SK-N-SH (cell line): ENCODE measurements around the gene SETBP1. TPM values are rescaled to one million over a fixed set of nuclear protein-coding genes. Genes with fewer than 3 reads are reported as not detected.
"Not testable (repeated sequence)": the region's sequence is repeated elsewhere in the genome, so short reads cannot be mapped to it uniquely, and the experiment has no call there.

Source experiments
- CTCF ChIA-PET: fragments of 300-600, 350-600 bp; formaldehyde crosslinking; extraction: SDS; loops from one replicate; lab custom pipeline; 2021; lab: Yijun Ruan, JAX
- POLR2A ChIA-PET: fragments of 350-600 bp; sonication (Branson Sonifier 250); formaldehyde crosslinking; extraction: SDS; loops from one replicate; lab custom pipeline; 2020; ENCODE audit warnings: antibody characterized with exemption, inconsistent platforms; lab: Yijun Ruan, JAX
- DNase-seq: peaks from one replicate; pipeline ENCODE4 v3.0.0; 2012
- H2AFZ ChIP-seq: fragments of 200-600 bp; sonication (generic); 2 replicates; pipeline ENCODE4 v1.8.1; 2016; ENCODE audit warnings: antibody characterized with exemption, mild to moderate bottlenecking, low read depth
- H3F3A ChIP-seq: fragments of 200-600 bp; sonication (generic); replicated peaks from 2 replicates; pipeline ENCODE3; 2016; ENCODE audit warnings: antibody characterized with exemption, mild to moderate bottlenecking; ENCODE audit not compliant: insufficient read depth
- H3K27ac ChIP-seq, 2 experiments: fragments of 200-500 bp in 1 of 2; fragments of 200-600 bp in 1 of 2; sonication (Bioruptor generic) in 1 of 2; sonication (generic), shearing (Covaris generic) in 1 of 2; 2 replicates each; pipeline versions ENCODE4 v1.5.1 to v1.6.1; 2014 to 2016; ENCODE audit warnings: low read depth in 2 of 2, inconsistent platforms in 1 of 2, low read length in 1 of 2, mild to moderate bottlenecking in 1 of 2, mixed read lengths in 1 of 2
- H3K27me3 ChIP-seq: fragments of 200-600 bp; sonication (generic), shearing (Covaris generic); 2 replicates; pipeline ENCODE4 v1.6.1; 2016; ENCODE audit warnings: mixed run types; ENCODE audit not compliant: insufficient read depth
- H3K36me3 ChIP-seq, 2 experiments: fragments of 200-500 bp in 1 of 2; fragments of 200-600 bp in 1 of 2; sonication (Bioruptor generic) in 1 of 2; sonication (generic) in 1 of 2; replicated peaks in 1 of 2; 2 replicates each; pipeline versions ENCODE3 to v1.5.1; 2014 to 2016; ENCODE audit warnings: low read length in 1 of 2, mild to moderate bottlenecking in 1 of 2; ENCODE audit not compliant: insufficient read depth in 2 of 2, control insufficient read depth in 1 of 2
- H3K4me1 ChIP-seq, 2 experiments: fragments of 200-500 bp in 1 of 2; fragments of 200-600 bp in 1 of 2; sonication (Bioruptor generic) in 1 of 2; sonication (generic), shearing (Covaris generic) in 1 of 2; 2 replicates each; pipeline versions ENCODE4 v1.5.1 to v1.6.1; 2014 to 2016; ENCODE audit warnings: low read depth in 1 of 2, low read length in 1 of 2, mixed run types in 1 of 2; ENCODE audit not compliant: insufficient read depth in 2 of 2, control insufficient read depth in 1 of 2
- H3K4me2 ChIP-seq: fragments of 200-600 bp; sonication (generic), shearing (Covaris generic); 2 replicates; pipeline ENCODE4 v1.6.1; 2017; ENCODE audit warnings: mixed run types
- H3K4me3 ChIP-seq, 2 experiments: fragments of 200-500 bp in 1 of 2; fragments of 200-600 bp in 1 of 2; sonication (Bioruptor generic) in 1 of 2; sonication (generic), shearing (Covaris generic) in 1 of 2; 2 replicates each; pipeline versions ENCODE4 v1.5.1 to v1.8.1; 2014 to 2016; ENCODE audit warnings: low read depth in 2 of 2, inconsistent platforms in 1 of 2, low read length in 1 of 2, mild to moderate bottlenecking in 1 of 2, mixed read lengths in 1 of 2, moderate library complexity in 1 of 2
- H3K79me2 ChIP-seq: fragments of 200-600 bp; sonication (generic); 2 replicates; pipeline ENCODE4 v1.8.1; 2017; ENCODE audit warnings: mild to moderate bottlenecking; ENCODE audit not compliant: insufficient read depth
- H3K9ac ChIP-seq: fragments of 200-600 bp; sonication (generic); 2 replicates; pipeline ENCODE4 v1.6.1; 2017; ENCODE audit warnings: mixed run types
- H3K9me2 ChIP-seq: fragments of 200-600 bp; sonication (generic); 2 replicates; pipeline ENCODE4 v1.6.1; 2017; ENCODE audit warnings: mixed run types
- H3K9me3 ChIP-seq: fragments of 200-600 bp; sonication (generic); 2 replicates; pipeline ENCODE4 v1.6.1; 2017; ENCODE audit warnings: mixed run types, mild to moderate bottlenecking, moderate library complexity
- H4K20me1 ChIP-seq: fragments of 200-600 bp; sonication (generic); 2 replicates; pipeline ENCODE4 v1.6.1; 2017; ENCODE audit warnings: mild to moderate bottlenecking, mixed run types; ENCODE audit not compliant: insufficient read depth
- CHD2 ChIP-seq: fragments of 150-350 bp; IDR thresholded peaks from 2 replicates; pipeline ENCODE4 v1.6.1; 2018; ENCODE audit warnings: low read length; ENCODE audit not compliant: partially characterized antibody
- CTCF ChIP-seq: fragments of 200-600 bp; sonication (generic); IDR thresholded peaks from 2 replicates; pipeline ENCODE4 v1.6.1; 2017; ENCODE audit warnings: antibody characterized with exemption, mild to moderate bottlenecking, moderate library complexity
- EP300 ChIP-seq, 2 experiments: IDR thresholded peaks; 2 replicates each; pipeline versions ENCODE4 v1.4.0 to v1.6.1; 2012; ENCODE audit warnings: borderline replicate concordance in 1 of 2, low read depth in 1 of 2, low read length in 1 of 2
- EZH2phosphoT487 ChIP-seq: fragments of 200-600 bp; sonication (generic); IDR thresholded peaks from 2 replicates; pipeline ENCODE4 v1.6.1; 2017; ENCODE audit warnings: low read depth, mixed run types, mild to moderate bottlenecking, antibody characterized with exemption, moderate library complexity, borderline replicate concordance
- FOSL2 ChIP-seq: IDR thresholded peaks from 2 replicates; pipeline ENCODE4 v1.4.0; 2012; ENCODE audit warnings: low read depth, mild to moderate bottlenecking, moderate library complexity, borderline replicate concordance
- FOXJ3 ChIP-seq: sonication (generic); formaldehyde crosslinking; IDR thresholded peaks from 2 replicates; pipeline ENCODE4 v1.5.1; 2020; ENCODE audit warnings: mild to moderate bottlenecking, missing genetic modification reagents
- MAX ChIP-seq: IDR thresholded peaks from 2 replicates; pipeline ENCODE4 v1.4.0; 2012; ENCODE audit warnings: low read depth
- MXI1 ChIP-seq: IDR thresholded peaks from 2 replicates; pipeline ENCODE4 v1.6.1; 2012; ENCODE audit warnings: mild to moderate bottlenecking, low read depth, low read length, improper control_type of control experiment
- SIN3A ChIP-seq: IDR thresholded peaks from 2 replicates; pipeline ENCODE4 v1.6.1; 2012; ENCODE audit warnings: low read depth, mild to moderate bottlenecking, low read length, moderate library complexity, borderline replicate concordance
- TCF12 ChIP-seq: IDR thresholded peaks from 2 replicates; pipeline ENCODE4 v1.4.0; 2012
- YY1 ChIP-seq: IDR thresholded peaks from 2 replicates; pipeline ENCODE4 v1.4.0; 2012; ENCODE audit warnings: low read depth, mild to moderate bottlenecking
- WGBS: methylation state at CpG from one replicate; pipeline ENCODE4 v1.1.6; 2017; ENCODE audit warnings: low lambda C conversion rate; 5-methylcytosine and 5-hydroxymethylcytosine counted together
- polyA plus RNA-seq, 3 experiments: library from polyadenylated mRNA; depleted of rRNA; stranded (reverse); fragments of >200 nt; gene quantifications; 2 replicates each; pipeline ENCODE4 v1.2.3, GENCODE V29; 2012
- TF ChIP-seq, protein P1 (sequence below): IDR thresholded peaks from 2 replicates; pipeline ENCODE4; 2012
- TF ChIP-seq, protein P2 (sequence below): fragments of 150-350 bp; IDR thresholded peaks from 2 replicates; pipeline ENCODE4 v1.6.1; 2017; ENCODE audit warnings: antibody characterized with exemption, low read length, low read depth, borderline replicate concordance
- TF ChIP-seq, protein P3 (sequence below): IDR thresholded peaks from 2 replicates; pipeline ENCODE4 v1.6.1; 2012; ENCODE audit warnings: mild to moderate bottlenecking, low read depth, low read length, moderate library complexity

Gene SETBP1
- polyA plus RNA-seq, 1 of the 3 experiments (the other 2 are of a cell fraction), result 3.0 TPM

DNA sequence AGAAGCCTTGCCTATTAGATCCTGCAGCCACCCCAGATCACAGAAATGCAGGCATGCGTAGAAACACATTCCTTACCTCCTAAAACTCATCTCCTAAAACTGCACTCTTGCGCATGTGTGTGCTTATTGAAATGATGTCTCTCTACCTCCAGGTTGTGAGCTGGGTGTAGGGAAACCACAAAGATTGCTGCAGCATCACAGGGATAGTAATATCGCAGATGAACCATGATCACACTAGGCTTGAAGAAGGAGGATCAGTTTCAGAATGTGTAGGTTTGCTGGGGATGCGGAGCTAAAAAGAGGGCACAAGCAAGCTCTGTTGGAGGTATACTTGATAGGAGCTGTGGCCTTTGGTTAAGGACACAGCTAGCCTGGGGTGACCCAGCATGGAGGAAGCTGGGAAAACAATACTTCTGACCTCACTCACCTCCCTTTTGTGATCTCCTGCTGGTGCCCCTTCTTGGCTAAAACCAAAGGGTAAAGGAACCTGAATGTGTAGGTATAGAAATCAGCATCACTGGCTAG, 118.8 kb downstream of the SETBP1 start (continued):
- no peak for TF ChIP-seq MXI1
- no peak for TF ChIP-seq MAX
- TF ChIP-seq FOXJ3 (CRISPR knock-in tag), result no peak

GRCh38 chr18:44799907-44800421, 119.3 kb downstream of the SETBP1 start:
- Histone ChIP-seq H3K4me2 (no peak overlapping the region), H3K79me2 (no peaks in the 10 kb centered on the region), H3K27ac (no peak overlapping the region), H3K9me2 (no peaks in the 10 kb centered on the region), H3K9ac (no peak overlapping the region), H4K20me1 (no peaks in the 10 kb centered on the region), H3K9me3 (no peaks in the 10 kb centered on the region), H3K27me3 (no peaks in the 10 kb centered on the region), H3K36me3 (no peaks in the 10 kb centered on the region), H3K4me3 (no peak overlapping the region), H3K4me1 (peaks cover 0 to 8% of the 10 kb centered on the region in 2 experiments; a peak in 1 of 4 replicates), H3F3A (no peaks in the 10 kb centered on the region), H2AFZ (no peak overlapping the region)
- no peak for DNase-seq
- TF ChIP-seq YY1, result no peak
- TF ChIP-seq EP300 (IDR thresholded peaks at IDR 0.05; ENCODE audit: borderline replicate concordance in 1 of 2, low read depth in 1 of 2, low read length in 1 of 2), result no peak
- no peak for TF ChIP-seq CHD2
- TF ChIP-seq, protein P1, sequence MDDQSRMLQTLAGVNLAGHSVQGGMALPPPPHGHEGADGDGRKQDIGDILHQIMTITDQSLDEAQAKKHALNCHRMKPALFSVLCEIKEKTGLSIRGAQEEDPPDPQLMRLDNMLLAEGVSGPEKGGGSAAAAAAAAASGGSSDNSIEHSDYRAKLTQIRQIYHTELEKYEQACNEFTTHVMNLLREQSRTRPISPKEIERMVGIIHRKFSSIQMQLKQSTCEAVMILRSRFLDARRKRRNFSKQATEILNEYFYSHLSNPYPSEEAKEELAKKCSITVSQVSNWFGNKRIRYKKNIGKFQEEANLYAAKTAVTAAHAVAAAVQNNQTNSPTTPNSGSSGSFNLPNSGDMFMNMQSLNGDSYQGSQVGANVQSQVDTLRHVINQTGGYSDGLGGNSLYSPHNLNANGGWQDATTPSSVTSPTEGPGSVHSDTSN, result no peak
- TF ChIP-seq, protein P2, sequence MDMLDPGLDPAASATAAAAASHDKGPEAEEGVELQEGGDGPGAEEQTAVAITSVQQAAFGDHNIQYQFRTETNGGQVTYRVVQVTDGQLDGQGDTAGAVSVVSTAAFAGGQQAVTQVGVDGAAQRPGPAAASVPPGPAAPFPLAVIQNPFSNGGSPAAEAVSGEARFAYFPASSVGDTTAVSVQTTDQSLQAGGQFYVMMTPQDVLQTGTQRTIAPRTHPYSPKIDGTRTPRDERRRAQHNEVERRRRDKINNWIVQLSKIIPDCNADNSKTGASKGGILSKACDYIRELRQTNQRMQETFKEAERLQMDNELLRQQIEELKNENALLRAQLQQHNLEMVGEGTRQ, result no peak
- no peak for TF ChIP-seq TCF12
- no peak for TF ChIP-seq MXI1
- TF ChIP-seq, protein P3, sequence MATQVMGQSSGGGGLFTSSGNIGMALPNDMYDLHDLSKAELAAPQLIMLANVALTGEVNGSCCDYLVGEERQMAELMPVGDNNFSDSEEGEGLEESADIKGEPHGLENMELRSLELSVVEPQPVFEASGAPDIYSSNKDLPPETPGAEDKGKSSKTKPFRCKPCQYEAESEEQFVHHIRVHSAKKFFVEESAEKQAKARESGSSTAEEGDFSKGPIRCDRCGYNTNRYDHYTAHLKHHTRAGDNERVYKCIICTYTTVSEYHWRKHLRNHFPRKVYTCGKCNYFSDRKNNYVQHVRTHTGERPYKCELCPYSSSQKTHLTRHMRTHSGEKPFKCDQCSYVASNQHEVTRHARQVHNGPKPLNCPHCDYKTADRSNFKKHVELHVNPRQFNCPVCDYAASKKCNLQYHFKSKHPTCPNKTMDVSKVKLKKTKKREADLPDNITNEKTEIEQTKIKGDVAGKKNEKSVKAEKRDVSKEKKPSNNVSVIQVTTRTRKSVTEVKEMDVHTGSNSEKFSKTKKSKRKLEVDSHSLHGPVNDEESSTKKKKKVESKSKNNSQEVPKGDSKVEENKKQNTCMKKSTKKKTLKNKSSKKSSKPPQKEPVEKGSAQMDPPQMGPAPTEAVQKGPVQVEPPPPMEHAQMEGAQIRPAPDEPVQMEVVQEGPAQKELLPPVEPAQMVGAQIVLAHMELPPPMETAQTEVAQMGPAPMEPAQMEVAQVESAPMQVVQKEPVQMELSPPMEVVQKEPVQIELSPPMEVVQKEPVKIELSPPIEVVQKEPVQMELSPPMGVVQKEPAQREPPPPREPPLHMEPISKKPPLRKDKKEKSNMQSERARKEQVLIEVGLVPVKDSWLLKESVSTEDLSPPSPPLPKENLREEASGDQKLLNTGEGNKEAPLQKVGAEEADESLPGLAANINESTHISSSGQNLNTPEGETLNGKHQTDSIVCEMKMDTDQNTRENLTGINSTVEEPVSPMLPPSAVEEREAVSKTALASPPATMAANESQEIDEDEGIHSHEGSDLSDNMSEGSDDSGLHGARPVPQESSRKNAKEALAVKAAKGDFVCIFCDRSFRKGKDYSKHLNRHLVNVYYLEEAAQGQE, result no peak
- TF ChIP-seq EZH2phosphoT487, result no peak
- TF ChIP-seq FOSL2, result no peak
- TF ChIP-seq CTCF, result no peak
- TF ChIP-seq SIN3A, result no peak
- POLR2A ChIA-PET, result no interaction called here
- CTCF ChIA-PET, result interaction anchor here (1.6 kb wide), 1 partner anchor 24 kb away, joined by 4 read pairs; no protein-coding TSS in a partner anchor
- WGBS, result 86% methylated on average over 1 of the region's 1 CpG

GRCh38 chr18:44800766-44801165, 120.1 kb downstream of the SETBP1 start:
- H3K79me2 ChIP-seq, H3F3A ChIP-seq, H3K27me3 ChIP-seq, H3K9ac ChIP-seq, CTCF ChIA-PET, H3K9me2 ChIP-seq, H3K4me3 ChIP-seq, H3K36me3 ChIP-seq, DNase-seq, H3K4me1 ChIP-seq, H2AFZ ChIP-seq, H3K4me2 ChIP-seq, H4K20me1 ChIP-seq, POLR2A ChIA-PET, H3K9me3 ChIP-seq, H3K27ac ChIP-seq: not testable (repeated sequence)
- 94% methylated on average over 8 of the region's 8 CpGs for WGBS
